ENCODE measurements around the gene FMN2. TPM values are rescaled to one million over a fixed set of nuclear protein-coding genes. Genes with fewer than 3 reads are reported as not detected.

Gene FMN2
- total RNA-seq, 1 donor from 2014 or later: 1.7 TPM

DNA sequence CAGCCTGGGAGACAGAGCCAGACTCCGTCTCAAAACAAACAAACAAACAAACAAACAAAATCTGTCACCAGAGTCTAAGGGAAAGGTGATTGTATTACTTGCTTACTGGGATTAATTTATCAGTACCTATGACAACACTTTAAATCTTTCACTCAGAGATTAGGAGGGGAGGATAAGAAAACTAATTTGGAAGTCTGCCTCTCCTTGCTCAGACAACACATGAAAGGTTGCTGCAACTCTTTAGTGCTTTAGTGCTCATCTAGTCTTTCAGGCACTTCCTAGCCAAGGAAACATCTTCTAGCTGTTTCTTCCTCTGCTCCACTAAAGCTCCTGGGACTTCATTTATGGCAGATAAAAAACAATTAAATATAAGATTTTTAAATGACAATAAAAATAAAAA, 7.3 kb upstream of the FMN2 start:
- Histone ChIP-seq H3F3A (ENCODE audit: low read depth) (no peaks in the 10 kb centered on the region), H3K4me1 (no peaks in the 10 kb centered on the region), H3K9ac (no peak overlapping the region), H4K20me1 (ENCODE audit: low read depth) (no peaks in the 10 kb centered on the region), H3K9me3 (ENCODE audit: low read depth) (no peaks in the 10 kb centered on the region), H3K27me3 (peaks cover 7% of the 10 kb centered on the region), H3K4me2 (no peak overlapping the region), H3K36me3 (no peaks in the 10 kb centered on the region), H3K27ac (no peak overlapping the region), H3K79me2 (ENCODE audit: low read depth) (no peaks in the 10 kb centered on the region), H2AFZ (replicated peaks) (no peak overlapping the region), H3K4me3 (no peak overlapping the region)
- Mint-ChIP-seq H3K27me3 (ENCODE audit: insufficient read depth, low read depth) (peaks cover 7% of the 10 kb centered on the region), H3K27ac (no peak overlapping the region), H3K9me3 (peaks cover 3% of the 10 kb centered on the region), H3K36me3 (no peaks in the 10 kb centered on the region), H3K4me3 (no peak overlapping the region), H3K4me1 (peaks cover 13% of the 10 kb centered on the region)
- DNase-seq (ENCODE audit: low spot score): no peak
- TF ChIP-seq, protein P1, sequence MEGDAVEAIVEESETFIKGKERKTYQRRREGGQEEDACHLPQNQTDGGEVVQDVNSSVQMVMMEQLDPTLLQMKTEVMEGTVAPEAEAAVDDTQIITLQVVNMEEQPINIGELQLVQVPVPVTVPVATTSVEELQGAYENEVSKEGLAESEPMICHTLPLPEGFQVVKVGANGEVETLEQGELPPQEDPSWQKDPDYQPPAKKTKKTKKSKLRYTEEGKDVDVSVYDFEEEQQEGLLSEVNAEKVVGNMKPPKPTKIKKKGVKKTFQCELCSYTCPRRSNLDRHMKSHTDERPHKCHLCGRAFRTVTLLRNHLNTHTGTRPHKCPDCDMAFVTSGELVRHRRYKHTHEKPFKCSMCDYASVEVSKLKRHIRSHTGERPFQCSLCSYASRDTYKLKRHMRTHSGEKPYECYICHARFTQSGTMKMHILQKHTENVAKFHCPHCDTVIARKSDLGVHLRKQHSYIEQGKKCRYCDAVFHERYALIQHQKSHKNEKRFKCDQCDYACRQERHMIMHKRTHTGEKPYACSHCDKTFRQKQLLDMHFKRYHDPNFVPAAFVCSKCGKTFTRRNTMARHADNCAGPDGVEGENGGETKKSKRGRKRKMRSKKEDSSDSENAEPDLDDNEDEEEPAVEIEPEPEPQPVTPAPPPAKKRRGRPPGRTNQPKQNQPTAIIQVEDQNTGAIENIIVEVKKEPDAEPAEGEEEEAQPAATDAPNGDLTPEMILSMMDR (IDR thresholded peaks at IDR 0.05): no peak
- TF ChIP-seq EZH2 (IDR thresholded peaks at IDR 0.05) (no peak), EZH2phosphoT487 (IDR thresholded peaks at IDR 0.05) (no peak)

DNA sequence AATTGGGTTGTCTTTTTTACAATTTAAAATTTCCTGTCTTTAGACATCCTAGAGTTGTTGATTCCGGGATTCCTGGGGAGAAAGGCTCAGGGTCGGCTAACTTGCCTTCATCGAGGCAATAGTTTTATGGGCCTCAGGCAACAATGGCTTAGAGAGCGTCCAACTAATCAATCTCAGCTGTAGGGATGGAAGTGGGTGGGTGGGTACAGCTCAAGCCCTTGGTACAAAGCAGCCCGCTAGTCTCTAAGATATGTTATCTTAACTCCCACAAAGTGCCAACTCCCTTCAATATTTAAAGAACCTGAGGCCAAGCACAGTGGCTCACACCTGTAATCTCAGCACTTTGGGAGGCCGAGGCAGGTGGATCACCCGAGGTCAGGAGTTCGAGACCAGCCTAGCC, 6.9 kb upstream of the FMN2 start:
- Mint-ChIP-seq H3K4me3 (no peak overlapping the region), H3K27ac (no peak overlapping the region), H3K9me3 (peaks cover 3% of the 10 kb centered on the region), H3K27me3 (ENCODE audit: insufficient read depth, low read depth) (peaks cover 7% of the 10 kb centered on the region), H3K36me3 (no peaks in the 10 kb centered on the region), H3K4me1 (peaks cover 16% of the 10 kb centered on the region)
- Histone ChIP-seq H3K27me3 (peaks cover 11% of the 10 kb centered on the region), H2AFZ (replicated peaks) (no peak overlapping the region), H3K4me3 (no peak overlapping the region), H3K36me3 (no peaks in the 10 kb centered on the region), H3F3A (ENCODE audit: low read depth) (no peaks in the 10 kb centered on the region), H3K4me2 (no peak overlapping the region), H3K9ac (no peak overlapping the region), H4K20me1 (ENCODE audit: low read depth) (no peaks in the 10 kb centered on the region), H3K79me2 (ENCODE audit: low read depth) (no peaks in the 10 kb centered on the region), H3K9me3 (ENCODE audit: low read depth) (no peaks in the 10 kb centered on the region), H3K27ac (no peak overlapping the region), H3K4me1 (peaks cover under 1% of the 10 kb centered on the region)
- TF ChIP-seq EZH2phosphoT487 (IDR thresholded peaks at IDR 0.05) (no peak), EZH2 (IDR thresholded peaks at IDR 0.05) (no peak)
- TF ChIP-seq, protein P1 (IDR thresholded peaks at IDR 0.05): no peak
- no peak for DNase-seq (ENCODE audit: low spot score)

DNA sequence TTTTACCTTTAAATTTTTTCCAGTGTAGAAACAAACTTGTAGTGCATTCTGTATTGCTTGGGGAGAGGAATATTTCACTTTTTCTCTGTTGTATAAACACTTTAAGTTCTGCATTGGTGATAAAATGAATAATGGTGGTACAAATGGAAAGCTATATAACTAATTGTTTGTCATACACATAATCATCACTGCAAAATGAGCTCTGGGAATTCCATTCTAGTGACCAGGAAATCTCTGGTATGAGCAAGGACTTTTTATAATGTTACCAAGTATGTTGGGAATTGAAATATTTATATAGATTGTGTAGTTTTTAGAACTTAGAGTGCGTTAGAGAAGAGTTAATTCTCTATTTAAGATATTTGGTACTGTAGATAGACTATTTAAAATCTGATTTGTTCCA, 5.0 kb upstream of the FMN2 start:
- H3K27ac Mint-ChIP-seq: no peak overlapping the region
- Histone ChIP-seq H4K20me1 (ENCODE audit: low read depth) (no peaks in the 10 kb centered on the region), H3K4me2 (no peak overlapping the region)

More for the DNA sequence above, 5.0 kb upstream of the FMN2 start:
- Mint-ChIP-seq H3K36me3 (no peaks in the 10 kb centered on the region), H3K9me3 (peaks cover 3% of the 10 kb centered on the region), H3K4me3 (no peak overlapping the region), H3K27me3 (ENCODE audit: insufficient read depth, low read depth) (peaks cover 4% of the 10 kb centered on the region), H3K4me1 (peaks cover 29% of the 10 kb centered on the region)
- Histone ChIP-seq H3K9me3 (ENCODE audit: low read depth) (no peaks in the 10 kb centered on the region), H3F3A (ENCODE audit: low read depth) (peaks cover 8% of the 10 kb centered on the region), H3K27me3 (peaks cover 31% of the 10 kb centered on the region), H3K9ac (no peak overlapping the region), H3K36me3 (no peaks in the 10 kb centered on the region), H3K79me2 (ENCODE audit: low read depth) (no peaks in the 10 kb centered on the region), H3K4me1 (peaks cover 12% of the 10 kb centered on the region), H2AFZ (replicated peaks) (no peak overlapping the region), H3K27ac (no peak overlapping the region), H3K4me3 (no peak overlapping the region)
- DNase-seq (ENCODE audit: low spot score): no peak
- TF ChIP-seq EZH2phosphoT487 (IDR thresholded peaks at IDR 0.05) (no peak), EZH2 (IDR thresholded peaks at IDR 0.05) (no peak)
- TF ChIP-seq, protein P1 (IDR thresholded peaks at IDR 0.05): no peak
